K562 (cell line): Measurements from ENCODE around the gene LIF.

ENCODE experiments used
- CTCF ChIP-seq, 3 experiments: IDR thresholded peaks in 2 of 3; conservative IDR thresholded peaks in 1 of 3; 2 replicates each; pipeline ENCODE4 v1.5.1; 2011 to 2012; ENCODE audit warnings: low read length in 3 of 3, mild to moderate bottlenecking in 3 of 3, control low read depth in 2 of 3, improper control_type of control experiment in 1 of 3, inconsistent platforms in 1 of 3, low read depth in 1 of 3, mixed read lengths in 1 of 3, moderate library complexity in 1 of 3; ENCODE audit not compliant: insufficient read depth in 2 of 3
- EP400 ChIP-seq: fragments of 450-650 bp; IDR thresholded peaks from 2 replicates; pipeline ENCODE4 v1.6.1; 2017; ENCODE audit warnings: antibody characterized with exemption, mild to moderate bottlenecking, moderate library complexity
- JUND ChIP-seq, 2 experiments: IDR thresholded peaks; 2 replicates in 1 of 2; 3 replicates in 1 of 2; pipeline ENCODE4 v1.6.1; 2011; ENCODE audit warnings: borderline replicate concordance in 2 of 2, low read depth in 2 of 2, low read length in 2 of 2, improper control_type of control experiment in 1 of 2, missing biosample characterization in 1 of 2, missing genetic modification characterization in 1 of 2, missing genetic modification reagents in 1 of 2
- MYC ChIP-seq, 2 experiments: fragments of 250-450 bp in 1 of 2; sonication (Bioruptor Pico) in 1 of 2; IDR thresholded peaks; 2 replicates each; pipeline versions ENCODE4 v1.5.1 to v1.6.1; 2012 to 2021; ENCODE audit warnings: low read depth in 2 of 2, borderline replicate concordance in 1 of 2, improper control_type of control experiment in 1 of 2, low read length in 1 of 2, mild to moderate bottlenecking in 1 of 2, moderate library complexity in 1 of 2
- NR2C1 ChIP-seq, 2 experiments: fragments of 450-650 bp; IDR thresholded peaks; 2 replicates each; pipeline ENCODE4 v1.6.1; 2017; ENCODE audit warnings: mild to moderate bottlenecking in 2 of 2, antibody characterized with exemption in 1 of 2, inconsistent platforms in 1 of 2, missing compliant biosample characterization in 1 of 2, missing genetic modification characterization in 1 of 2
- RBM25 ChIP-seq: fragments of 200-400 bp; formaldehyde crosslinking; IDR thresholded peaks from 2 replicates; pipeline ENCODE4 v1.6.1; 2018; ENCODE audit warnings: low read length, low read depth, moderate library complexity; ENCODE audit not compliant: severe bottlenecking
- REST ChIP-seq, 2 experiments: fragments of 450-650 bp; formaldehyde crosslinking in 1 of 2; IDR thresholded peaks; 2 replicates each; pipeline versions ENCODE4 v1.4.0 to v1.6.1; 2014 to 2020; ENCODE audit warnings: mild to moderate bottlenecking in 2 of 2, borderline replicate concordance in 1 of 2, low read depth in 1 of 2
- SAFB2 ChIP-seq: fragments of 200-400 bp; formaldehyde crosslinking; IDR thresholded peaks from 2 replicates; pipeline ENCODE4 v1.6.1; 2018; ENCODE audit warnings: borderline replicate concordance, low read length, low read depth, moderate library complexity; ENCODE audit not compliant: severe bottlenecking
- ZBTB49 ChIP-seq: sonication (generic); formaldehyde crosslinking; IDR thresholded peaks from 2 replicates; pipeline ENCODE4 v1.8.0; 2022; ENCODE audit warnings: missing genetic modification reagents, mild to moderate bottlenecking, borderline replicate concordance
- ZNF512 ChIP-seq: IDR thresholded peaks from 2 replicates; pipeline ENCODE4 v1.6.1; 2016; ENCODE audit warnings: missing genetic modification characterization, missing compliant biosample characterization
- ZNF830 ChIP-seq: fragments of 250-450 bp; sonication (Bioruptor Pico); IDR thresholded peaks from 2 replicates; pipeline ENCODE4 v1.5.0; 2021; ENCODE audit warnings: mild to moderate bottlenecking

- TF ChIP-seq CTCF (IDR thresholded peaks at IDR 0.05 in 2 of 3, conservative IDR thresholded peaks at IDR 0.05 in 1 of 3; ENCODE audit: insufficient read depth in 2 of 3, low read depth in 1 of 3, low read length in 3 of 3), result no peak
- TF ChIP-seq ZBTB49 (CRISPR knock-in tag), result no peak
- TF ChIP-seq NR2C1 (IDR thresholded peaks at IDR 0.05), result no peak
- TF ChIP-seq NR2C1 (tag; IDR thresholded peaks at IDR 0.05), result no peak
- no peak for TF ChIP-seq RBM25
- no peak for TF ChIP-seq ZNF512 (tag)
- no peak for TF ChIP-seq REST (IDR thresholded peaks at IDR 0.05; ENCODE audit: borderline replicate concordance)
- no peak for TF ChIP-seq REST (CRISPR knock-in tag; IDR thresholded peaks at IDR 0.05; ENCODE audit: low read depth)
- no peak for TF ChIP-seq ZNF830 (CRISPR knock-in tag)
- no peak for TF ChIP-seq SAFB2
- no peak for TF ChIP-seq JUND (IDR thresholded peaks at IDR 0.05; ENCODE audit: borderline replicate concordance, low read depth, low read length)
- TF ChIP-seq JUND (tag; IDR thresholded peaks at IDR 0.05; ENCODE audit: borderline replicate concordance, low read depth, low read length), result no peak
- no peak for TF ChIP-seq EP400
- no peak for TF ChIP-seq MYC (IDR thresholded peaks at IDR 0.05; ENCODE audit: low read depth, low read length)
- no peak for TF ChIP-seq MYC (CRISPR knock-in tag; IDR thresholded peaks at IDR 0.05; ENCODE audit: borderline replicate concordance, low read depth)
Observed at GRCh38 chr22:30292069-30292970, 45.8 kb upstream of the LIF start.
